Smooth muscle cell (in vitro differentiated cells): ENCODE measurements around the gene SERINC5. TPM values are rescaled to one million over a fixed set of nuclear protein-coding genes. Genes with fewer than 3 reads are reported as not detected.

ENCODE experiments used
- DNase-seq: peaks from one replicate; lab custom pipeline; 2025; ENCODE audit not compliant: unreplicated experiment; lab: John Stamatoyannopoulos, UW
- H2AFZ ChIP-seq: fragments of 200-600 bp; sonication (generic); 2 replicates; pipeline ENCODE4 v1.6.0; 2016; ENCODE audit warnings: antibody characterized with exemption, low read depth, mild to moderate bottlenecking
- H3F3A ChIP-seq: fragments of 200-600 bp; sonication (generic); 2 replicates; pipeline ENCODE4 v1.6.0; 2017; ENCODE audit warnings: antibody characterized with exemption, low read depth
- H3K27ac ChIP-seq: fragments of 200-600 bp; sonication (generic); 2 replicates; pipeline ENCODE4 v1.5.1; 2016; ENCODE audit warnings: low read depth, mild to moderate bottlenecking
- H3K27me3 ChIP-seq: fragments of 200-600 bp; sonication (generic); 2 replicates; pipeline ENCODE4 v1.6.1; 2016; ENCODE audit warnings: low read depth, mild to moderate bottlenecking
- H3K36me3 ChIP-seq: fragments of 200-600 bp; sonication (generic); 2 replicates; pipeline ENCODE4 v1.5.1; 2016; ENCODE audit warnings: low read depth
- H3K4me1 ChIP-seq: fragments of 200-600 bp; sonication (generic); 2 replicates; pipeline ENCODE4 v1.5.1; 2016; ENCODE audit warnings: low read depth
- H3K4me2 ChIP-seq: fragments of 200-600 bp; sonication (generic); 2 replicates; pipeline ENCODE4 v1.6.0; 2016; ENCODE audit warnings: mild to moderate bottlenecking
- H3K4me3 ChIP-seq: fragments of 200-600 bp; sonication (generic); 2 replicates; pipeline ENCODE4 v1.5.1; 2016; ENCODE audit warnings: mild to moderate bottlenecking
- H3K79me2 ChIP-seq: fragments of 200-600 bp; sonication (generic); 2 replicates; pipeline ENCODE4 v1.6.0; 2016; ENCODE audit warnings: low read depth, mild to moderate bottlenecking
- H3K9ac ChIP-seq: fragments of 200-600 bp; sonication (generic); 2 replicates; pipeline ENCODE4 v1.6.0; 2016; ENCODE audit warnings: low read depth
- H3K9me3 ChIP-seq: fragments of 200-600 bp; sonication (generic); replicated peaks from 2 replicates; pipeline ENCODE4 v1.5.1; 2016; ENCODE audit warnings: low read depth
- H4K20me1 ChIP-seq: fragments of 200-600 bp; sonication (generic); 2 replicates; pipeline ENCODE4 v1.6.0; 2016; ENCODE audit warnings: low read depth
- WGBS: methylation state at CpG from one replicate; pipeline ENCODE4 v1.1.7; 2016; ENCODE audit warnings: low lambda C conversion rate; 5-methylcytosine and 5-hydroxymethylcytosine counted together
- polyA plus RNA-seq: library from polyadenylated mRNA; unstranded; fragments of >200 nt; fragmentation: Nextera tagmentation; extraction: Ambion mirVana; gene quantifications from 2 replicates; pipeline ENCODE4 v1.2.1, GENCODE V29; 2016
- total RNA-seq: library from RNA; depleted of rRNA; stranded (reverse); fragments of >200 nt; gene quantifications from 2 replicates; pipeline ENCODE4 v1.2.3, GENCODE V29; 2014
- TF ChIP-seq, protein P1 (sequence below): fragments of 200-600 bp; sonication (generic); IDR thresholded peaks from 2 replicates; pipeline ENCODE4 v1.5.1; 2017; ENCODE audit warnings: borderline replicate concordance, mild to moderate bottlenecking, antibody characterized with exemption; ENCODE audit not compliant: insufficient read depth, poor library complexity, severe bottlenecking

The SERINC5 gene
- total and polyA plus RNA-seq, 2 experiments from 2014 or later, result 4.5 to 37.0 TPM

DNA sequence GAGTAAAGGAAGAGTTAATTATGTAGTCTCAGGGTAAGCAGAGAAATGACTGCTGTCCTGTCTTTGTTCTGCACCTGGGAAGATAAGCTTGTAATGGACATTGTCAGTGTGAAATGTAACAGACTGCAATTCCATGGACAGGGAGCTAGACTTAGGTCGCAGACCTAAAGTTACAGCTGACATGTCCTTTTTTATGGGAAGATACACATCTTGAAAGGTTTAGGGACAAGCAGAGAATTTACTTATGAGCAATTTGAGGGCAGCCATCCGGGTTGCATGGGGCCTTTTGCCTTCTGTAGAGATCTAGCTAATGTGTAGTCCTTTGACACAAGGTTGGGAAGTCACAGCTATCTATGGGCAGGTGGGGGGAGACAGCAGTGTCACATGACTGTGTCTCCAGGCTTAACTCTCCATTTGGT lies 85.7 kb downstream of the SERINC5 start:
- H3K36me3 ChIP-seq, result peaks cover 6% of the 10 kb centered on the region
- no peaks in the 10 kb centered on the region for H3K9me3 ChIP-seq
- TF ChIP-seq, protein P1, sequence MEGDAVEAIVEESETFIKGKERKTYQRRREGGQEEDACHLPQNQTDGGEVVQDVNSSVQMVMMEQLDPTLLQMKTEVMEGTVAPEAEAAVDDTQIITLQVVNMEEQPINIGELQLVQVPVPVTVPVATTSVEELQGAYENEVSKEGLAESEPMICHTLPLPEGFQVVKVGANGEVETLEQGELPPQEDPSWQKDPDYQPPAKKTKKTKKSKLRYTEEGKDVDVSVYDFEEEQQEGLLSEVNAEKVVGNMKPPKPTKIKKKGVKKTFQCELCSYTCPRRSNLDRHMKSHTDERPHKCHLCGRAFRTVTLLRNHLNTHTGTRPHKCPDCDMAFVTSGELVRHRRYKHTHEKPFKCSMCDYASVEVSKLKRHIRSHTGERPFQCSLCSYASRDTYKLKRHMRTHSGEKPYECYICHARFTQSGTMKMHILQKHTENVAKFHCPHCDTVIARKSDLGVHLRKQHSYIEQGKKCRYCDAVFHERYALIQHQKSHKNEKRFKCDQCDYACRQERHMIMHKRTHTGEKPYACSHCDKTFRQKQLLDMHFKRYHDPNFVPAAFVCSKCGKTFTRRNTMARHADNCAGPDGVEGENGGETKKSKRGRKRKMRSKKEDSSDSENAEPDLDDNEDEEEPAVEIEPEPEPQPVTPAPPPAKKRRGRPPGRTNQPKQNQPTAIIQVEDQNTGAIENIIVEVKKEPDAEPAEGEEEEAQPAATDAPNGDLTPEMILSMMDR, result no peak
- no peak overlapping the region for H3K4me2 ChIP-seq
- no peak overlapping the region for H2AFZ ChIP-seq
- H3K9ac ChIP-seq, result no peak overlapping the region
- no peaks in the 10 kb centered on the region for H4K20me1 ChIP-seq
- H3K79me2 ChIP-seq, result no peaks in the 10 kb centered on the region
- no peak overlapping the region for H3K4me3 ChIP-seq
- H3K27me3 ChIP-seq, result no peaks in the 10 kb centered on the region
- H3K4me1 ChIP-seq, result peaks cover 12% of the 10 kb centered on the region
- no peak overlapping the region for H3K27ac ChIP-seq
- H3F3A ChIP-seq, result peaks cover 12% of the 10 kb centered on the region
- 40% methylated on average over 2 of the region's 2 CpGs for WGBS
- no peak for DNase-seq

DNA sequence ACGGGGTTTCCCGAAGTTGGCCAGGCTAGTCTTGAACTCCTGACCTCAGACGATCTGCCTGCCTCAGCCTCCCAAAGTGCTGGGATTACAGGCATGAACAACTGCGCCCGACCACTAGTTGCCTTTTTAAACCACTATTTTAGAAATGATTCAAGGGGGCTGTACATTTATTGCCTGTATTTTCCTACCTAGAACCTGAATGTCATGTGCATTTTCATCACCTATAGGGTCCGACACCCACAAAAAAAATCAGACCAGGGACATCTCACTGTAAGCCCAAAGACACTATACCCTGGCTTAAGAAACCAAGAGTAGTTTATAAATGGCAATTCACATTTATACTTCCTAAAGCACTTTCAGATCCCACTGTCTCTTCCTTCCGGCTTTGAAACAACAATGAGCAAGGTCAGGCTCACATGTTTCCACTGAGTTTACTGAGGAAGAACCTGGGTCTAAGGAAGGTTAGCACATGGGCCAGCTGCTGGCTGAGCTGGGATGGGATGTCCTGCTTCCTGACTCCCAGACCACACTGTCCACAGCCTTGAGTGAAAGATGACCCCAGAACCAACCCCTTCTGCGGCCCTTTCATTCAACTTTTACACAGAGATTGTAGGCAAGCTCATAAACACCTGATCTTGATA lies 87.3 kb downstream of the SERINC5 start:
- H3K9me3 ChIP-seq, result no peaks in the 10 kb centered on the region
- TF ChIP-seq, protein P1, result no peak
- no peaks in the 10 kb centered on the region for H3K27me3 ChIP-seq
- H3K27ac ChIP-seq, result no peak overlapping the region
- no peaks in the 10 kb centered on the region for H3K79me2 ChIP-seq
- WGBS, result 95% methylated on average over 8 of the region's 8 CpGs
- no peak overlapping the region for H3K4me2 ChIP-seq
- H4K20me1 ChIP-seq, result no peaks in the 10 kb centered on the region
- no peak for DNase-seq
- H3K4me1 ChIP-seq, result peaks cover 8% of the 10 kb centered on the region
- H3K36me3 ChIP-seq, result no peaks in the 10 kb centered on the region
- no peak overlapping the region for H3K4me3 ChIP-seq
- no peak overlapping the region for H2AFZ ChIP-seq
- no peak overlapping the region for H3K9ac ChIP-seq
- H3F3A ChIP-seq, result peaks cover 16% of the 10 kb centered on the region

DNA sequence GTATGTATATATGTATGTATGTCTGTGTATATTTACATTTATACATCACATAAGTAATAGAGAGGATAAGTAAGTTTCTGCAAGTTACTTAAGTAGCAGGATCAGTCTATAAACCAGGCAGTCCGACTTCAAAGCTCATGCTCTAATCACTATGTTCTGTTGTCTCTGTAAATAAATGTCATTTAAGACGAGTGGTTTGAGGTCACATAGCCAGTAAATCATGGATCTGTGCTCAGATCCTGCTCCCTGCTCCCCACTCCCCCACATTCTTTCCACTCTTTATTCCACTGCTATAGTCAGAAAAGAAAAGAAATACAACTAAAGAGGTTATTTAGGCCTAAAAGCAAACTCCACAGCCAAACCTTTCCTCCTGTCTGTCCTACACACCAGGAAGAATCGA lies 90.4 kb downstream of the SERINC5 start:
- Histone ChIP-seq H3K4me3 (no peak overlapping the region), H3K36me3 (no peaks in the 10 kb centered on the region), H3K4me1 (peaks cover 8% of the 10 kb centered on the region), H3F3A (peaks cover 17% of the 10 kb centered on the region), H3K4me2 (peak overlapping the region; percentile 71), H3K79me2 (no peaks in the 10 kb centered on the region), H2AFZ (no peak overlapping the region), H3K27ac (peak overlapping the region; percentile 75), H4K20me1 (no peaks in the 10 kb centered on the region), H3K9ac (no peak overlapping the region), H3K27me3 (no peaks in the 10 kb centered on the region), H3K9me3 (no peaks in the 10 kb centered on the region)
- 26% methylated on average over 3 of the region's 3 CpGs for WGBS
- TF ChIP-seq, protein P1, result no peak
- no peak for DNase-seq

DNA sequence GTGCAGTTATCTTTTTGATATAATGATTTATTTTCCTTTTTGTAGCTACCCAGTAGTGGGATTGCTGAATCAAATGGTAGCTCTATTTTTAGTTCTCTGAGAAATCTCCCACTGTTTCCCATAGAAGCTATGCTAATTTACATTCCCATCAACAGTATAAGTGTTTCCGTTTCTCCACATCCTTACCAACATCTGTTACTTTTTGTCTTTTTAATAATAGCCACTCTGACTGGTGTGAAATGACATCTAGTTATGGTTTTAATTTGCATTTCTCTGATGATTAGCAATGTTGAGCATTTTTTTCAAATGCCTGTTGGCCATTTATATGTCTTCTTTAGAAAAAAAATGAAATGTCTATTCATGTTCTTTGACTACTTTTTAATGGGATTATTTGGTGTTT lies 94.7 kb downstream of the SERINC5 start:
- H3K27ac ChIP-seq, result no peak overlapping the region
- peaks cover 16% of the 10 kb centered on the region for H3F3A ChIP-seq
- H3K4me2 ChIP-seq, result no peak overlapping the region
- H3K36me3 ChIP-seq, result no peaks in the 10 kb centered on the region
- TF ChIP-seq, protein P1, result no peak
- DNase-seq, result no peak
- no peak overlapping the region for H3K4me3 ChIP-seq
- H3K79me2 ChIP-seq, result no peaks in the 10 kb centered on the region
- no peaks in the 10 kb centered on the region for H4K20me1 ChIP-seq
- H3K9me3 ChIP-seq, result no peaks in the 10 kb centered on the region
- 100% methylated on average over 1 of the region's 1 CpG for WGBS
- no peak overlapping the region for H3K9ac ChIP-seq
- H3K4me1 ChIP-seq, result peaks cover 14% of the 10 kb centered on the region
- no peak overlapping the region for H2AFZ ChIP-seq
- H3K27me3 ChIP-seq, result no peaks in the 10 kb centered on the region
